Measurements from ENCODE around the gene SIPA1L3.

DNA sequence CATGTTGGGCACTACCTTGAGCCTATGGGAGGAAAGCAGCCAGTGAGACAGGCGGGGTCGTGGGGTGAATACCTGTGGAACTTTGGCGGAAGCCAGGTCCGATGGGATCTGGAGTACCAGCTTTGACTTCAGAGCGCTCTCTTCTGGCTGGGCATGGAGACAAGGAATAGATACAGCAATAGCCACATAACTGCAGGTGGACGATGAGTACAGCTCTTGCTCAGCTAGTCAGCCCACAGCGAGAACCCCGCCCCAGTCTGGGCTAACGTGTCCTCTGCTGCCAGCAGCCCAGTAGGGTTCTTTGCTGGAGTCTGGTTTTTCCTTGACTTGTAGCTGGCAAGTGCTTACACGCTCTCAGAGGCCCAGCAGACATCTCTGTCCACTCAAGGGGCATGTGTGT, 83.4 kb downstream of the SIPA1L3 start:
- TF ChIP-seq, protein P1, sequence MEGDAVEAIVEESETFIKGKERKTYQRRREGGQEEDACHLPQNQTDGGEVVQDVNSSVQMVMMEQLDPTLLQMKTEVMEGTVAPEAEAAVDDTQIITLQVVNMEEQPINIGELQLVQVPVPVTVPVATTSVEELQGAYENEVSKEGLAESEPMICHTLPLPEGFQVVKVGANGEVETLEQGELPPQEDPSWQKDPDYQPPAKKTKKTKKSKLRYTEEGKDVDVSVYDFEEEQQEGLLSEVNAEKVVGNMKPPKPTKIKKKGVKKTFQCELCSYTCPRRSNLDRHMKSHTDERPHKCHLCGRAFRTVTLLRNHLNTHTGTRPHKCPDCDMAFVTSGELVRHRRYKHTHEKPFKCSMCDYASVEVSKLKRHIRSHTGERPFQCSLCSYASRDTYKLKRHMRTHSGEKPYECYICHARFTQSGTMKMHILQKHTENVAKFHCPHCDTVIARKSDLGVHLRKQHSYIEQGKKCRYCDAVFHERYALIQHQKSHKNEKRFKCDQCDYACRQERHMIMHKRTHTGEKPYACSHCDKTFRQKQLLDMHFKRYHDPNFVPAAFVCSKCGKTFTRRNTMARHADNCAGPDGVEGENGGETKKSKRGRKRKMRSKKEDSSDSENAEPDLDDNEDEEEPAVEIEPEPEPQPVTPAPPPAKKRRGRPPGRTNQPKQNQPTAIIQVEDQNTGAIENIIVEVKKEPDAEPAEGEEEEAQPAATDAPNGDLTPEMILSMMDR (IDR thresholded peaks at IDR 0.05; ENCODE audit: insufficient read depth, low read length, poor library complexity, severe bottlenecking), result no peak
- no peak for TF ChIP-seq EZH2phosphoT487 (conservative IDR thresholded peaks at IDR 0.05; ENCODE audit: low read length)

All from SU-DHL-6 (cell line).